ENCODE results near the gene METTL24. TPM values are rescaled to one million over a fixed set of nuclear protein-coding genes. Genes with fewer than 3 reads are reported as not detected.
"Not testable (repeated sequence)": the region's sequence is repeated elsewhere in the genome, so short reads cannot be mapped to it uniquely, and the experiment has no call there.

METTL24 gene
- total RNA-seq, 1 donor from 2014 or later: 2.3 TPM

- no peak overlapping the region for H3K4me3 ChIP-seq (ENCODE audit: low read depth, low read length)
- no peak for DNase-seq (ENCODE audit: low read depth)
- no peaks in the 10 kb centered on the region for H3K36me3 ChIP-seq (ENCODE audit: control insufficient read depth, insufficient read depth, low read length)
- no peak for TF ChIP-seq CTCF (IDR thresholded peaks at IDR 0.05; ENCODE audit: insufficient read depth, low read length, poor library complexity, severe bottlenecking)
- H3K27me3 ChIP-seq (ENCODE audit: control insufficient read depth, insufficient read depth, low read length): no peaks in the 10 kb centered on the region
Observed at GRCh38 chr6:110255211-110255750, 102.9 kb downstream of the METTL24 start.

- H3K27me3 ChIP-seq (ENCODE audit: control insufficient read depth, insufficient read depth, low read length): no peaks in the 10 kb centered on the region
- no peak overlapping the region for H3K4me3 ChIP-seq (ENCODE audit: low read depth, low read length)
- no peak for TF ChIP-seq CTCF (IDR thresholded peaks at IDR 0.05; ENCODE audit: insufficient read depth, low read length, poor library complexity, severe bottlenecking)
- no peaks in the 10 kb centered on the region for H3K36me3 ChIP-seq (ENCODE audit: control insufficient read depth, insufficient read depth, low read length)
- no peak for DNase-seq (ENCODE audit: low read depth)
Observed at GRCh38 chr6:110250838-110251237, 107.3 kb downstream of the METTL24 start.

DNA sequence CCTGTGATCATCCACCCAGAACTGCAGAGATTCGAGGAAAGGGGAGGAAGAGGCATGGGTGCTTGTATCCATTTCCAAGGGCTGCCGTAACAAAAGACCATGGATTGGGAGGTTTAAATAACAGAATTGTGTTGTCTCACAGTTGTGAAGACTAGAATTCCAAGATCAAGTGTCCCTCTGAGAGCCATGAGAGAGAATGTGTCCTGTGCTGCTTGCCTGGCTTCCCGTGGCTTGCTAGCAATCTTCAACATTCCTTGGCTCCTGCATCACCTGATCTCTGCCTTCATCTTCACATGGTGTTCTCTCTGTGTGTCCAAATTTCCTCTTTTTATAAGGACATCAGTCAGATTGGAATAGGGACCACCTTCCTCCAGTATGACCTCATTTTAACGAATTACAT lies 108.1 kb downstream of the METTL24 start:
- Histone ChIP-seq H3K4me3 (ENCODE audit: low read depth, low read length) (no peak overlapping the region), H3K36me3 (ENCODE audit: control insufficient read depth, insufficient read depth, low read length) (no peaks in the 10 kb centered on the region), H3K27me3 (ENCODE audit: control insufficient read depth, insufficient read depth, low read length) (no peaks in the 10 kb centered on the region)
- no peak for TF ChIP-seq CTCF (IDR thresholded peaks at IDR 0.05; ENCODE audit: insufficient read depth, low read length, poor library complexity, severe bottlenecking)
- DNase-seq (ENCODE audit: low read depth): no peak

GRCh38 chr6:110246900-110247546 lies 111.1 kb downstream of the METTL24 start:
- H3K36me3 ChIP-seq (ENCODE audit: control insufficient read depth, insufficient read depth, low read length): no peaks in the 10 kb centered on the region
- H3K27me3 ChIP-seq (ENCODE audit: control insufficient read depth, insufficient read depth, low read length): no peaks in the 10 kb centered on the region
- no peak overlapping the region for H3K4me3 ChIP-seq (ENCODE audit: low read depth, low read length)
- no peak for TF ChIP-seq CTCF (IDR thresholded peaks at IDR 0.05; ENCODE audit: insufficient read depth, low read length, poor library complexity, severe bottlenecking)
- no peak for DNase-seq (ENCODE audit: low read depth)

GRCh38 chr6:110246378-110246777 lies 111.8 kb downstream of the METTL24 start:
- Histone ChIP-seq H3K4me3 (ENCODE audit: low read depth, low read length) (no peak overlapping the region), H3K27me3 (ENCODE audit: control insufficient read depth, insufficient read depth, low read length) (no peaks in the 10 kb centered on the region), H3K36me3 (ENCODE audit: control insufficient read depth, insufficient read depth, low read length) (no peaks in the 10 kb centered on the region)
- no peak for DNase-seq (ENCODE audit: low read depth)
- no peak for TF ChIP-seq CTCF (IDR thresholded peaks at IDR 0.05; ENCODE audit: insufficient read depth, low read length, poor library complexity, severe bottlenecking)

DNA sequence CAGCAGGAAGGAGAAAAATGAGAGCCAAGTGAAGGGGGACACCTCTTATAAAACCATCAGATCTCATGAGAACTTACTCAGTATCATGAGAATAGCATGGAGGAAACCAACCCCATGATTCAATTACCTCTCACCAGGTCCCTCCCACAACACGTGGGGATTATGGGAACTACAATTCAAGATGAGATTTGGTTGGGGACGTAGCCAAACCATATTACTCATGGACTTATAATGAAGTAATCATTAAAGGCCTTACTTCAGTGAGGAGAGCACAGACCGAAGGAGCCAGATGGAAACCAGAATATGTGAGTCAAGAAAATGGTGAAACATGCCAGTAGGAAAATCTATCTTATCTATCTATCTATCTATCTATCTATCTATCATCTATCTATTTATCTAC lies 113.5 kb downstream of the METTL24 start:
- not testable (repeated sequence) for DNase-seq (ENCODE audit: low read depth); H3K36me3 ChIP-seq (ENCODE audit: control insufficient read depth, insufficient read depth, low read length); H3K4me3 ChIP-seq (ENCODE audit: low read depth, low read length); H3K27me3 ChIP-seq (ENCODE audit: control insufficient read depth, insufficient read depth, low read length)
